ENCODE data around the gene TMEM80.

The TMEM80 gene

GRCh38 chr11:699116-699508 is 3.5 kb downstream of the TMEM80 start:
- ATAC-seq (ENCODE audit: insufficient read depth, low read depth): no peak

GRCh38 chr11:699753-700152 is 4.1 kb downstream of the TMEM80 start:
- peaks cover 27% of the 10 kb centered on the region for H3K36me3 ChIP-seq (ENCODE audit: insufficient read depth, low read length)
- no peak overlapping the region; the same call in 1 of the 2 replicates for H3K27ac ChIP-seq (ENCODE audit: low read length)
- no peak overlapping the region for H3K9ac ChIP-seq (ENCODE audit: low read depth, low read length)
- peaks cover 13% of the 10 kb centered on the region for H3K4me1 ChIP-seq (ENCODE audit: insufficient read depth, low read length)
- DNase-seq (no peak), ATAC-seq (ENCODE audit: insufficient read depth, low read depth) (no peak)
- no peaks in the 10 kb centered on the region for H3K27me3 ChIP-seq (ENCODE audit: insufficient read depth, low read length, poor library complexity)
- TF ChIP-seq EZH2 (IDR thresholded peaks at IDR 0.05; ENCODE audit: borderline replicate concordance, low read depth, low read length, severe bottlenecking) (no peak), CTCF (IDR thresholded peaks at IDR 0.05; ENCODE audit: borderline replicate concordance, extremely low read depth, low read length, poor library complexity, severe bottlenecking) (no peak)
- peaks cover 8% of the 10 kb centered on the region for H4K20me1 ChIP-seq (ENCODE audit: insufficient read depth, low read length)
- H3K79me2 ChIP-seq (ENCODE audit: insufficient read depth, low read length): peaks cover 33% of the 10 kb centered on the region
- H2AFZ ChIP-seq (ENCODE audit: low read depth, low read length): no peak overlapping the region
- H3K4me3 ChIP-seq (ENCODE audit: low read depth in 1 of 2, low read length in 2 of 2): no peak overlapping the region
- H3K9me3 ChIP-seq (ENCODE audit: insufficient read depth, low read length, severe bottlenecking): no peaks in the 10 kb centered on the region
- H3K4me2 ChIP-seq (ENCODE audit: insufficient read depth, low read length): no peak overlapping the region

More at GRCh38 chr11:699116-699508, 3.5 kb downstream of the TMEM80 start:
- Histone ChIP-seq H3K4me2 (ENCODE audit: insufficient read depth, low read length) (no peak overlapping the region), H4K20me1 (ENCODE audit: insufficient read depth, low read length) (peaks cover 5% of the 10 kb centered on the region; the same call in 1 of the 2 replicates), H3K9me3 (ENCODE audit: insufficient read depth, low read length, severe bottlenecking) (no peaks in the 10 kb centered on the region), H3K9ac (ENCODE audit: low read depth, low read length) (no peak overlapping the region), H3K27ac (ENCODE audit: low read length) (no peak overlapping the region), H2AFZ (ENCODE audit: low read depth, low read length) (no peak overlapping the region), H3K79me2 (ENCODE audit: insufficient read depth, low read length) (peaks cover 39% of the 10 kb centered on the region), H3K4me1 (ENCODE audit: insufficient read depth, low read length) (peaks cover 18% of the 10 kb centered on the region), H3K36me3 (ENCODE audit: insufficient read depth, low read length) (peaks cover 21% of the 10 kb centered on the region), H3K4me3 (ENCODE audit: low read depth in 1 of 2, low read length in 2 of 2) (no peak overlapping the region), H3K27me3 (ENCODE audit: insufficient read depth, low read length, poor library complexity) (no peaks in the 10 kb centered on the region)
- no peak for TF ChIP-seq CTCF (IDR thresholded peaks at IDR 0.05; ENCODE audit: borderline replicate concordance, extremely low read depth, low read length, poor library complexity, severe bottlenecking)
- TF ChIP-seq EZH2 (IDR thresholded peaks at IDR 0.05; ENCODE audit: borderline replicate concordance, low read depth, low read length, severe bottlenecking): no peak
- DNase-seq: no peak

GRCh38 chr11:701741-702461 is 6.3 kb downstream of the TMEM80 start:
- Histone ChIP-seq H3K79me2 (ENCODE audit: insufficient read depth, low read length) (peaks cover 21% of the 10 kb centered on the region), H2AFZ (ENCODE audit: low read depth, low read length) (no peak overlapping the region), H3K4me2 (ENCODE audit: insufficient read depth, low read length) (no peak overlapping the region), H3K4me3 (ENCODE audit: low read depth in 1 of 2, low read length in 2 of 2) (no peak overlapping the region), H4K20me1 (ENCODE audit: insufficient read depth, low read length) (peaks cover 9% of the 10 kb centered on the region), H3K9ac (ENCODE audit: low read depth, low read length) (no peak overlapping the region), H3K27me3 (ENCODE audit: insufficient read depth, low read length, poor library complexity) (no peaks in the 10 kb centered on the region), H3K36me3 (ENCODE audit: insufficient read depth, low read length) (peaks cover 28% of the 10 kb centered on the region), H3K9me3 (ENCODE audit: insufficient read depth, low read length, severe bottlenecking) (no peaks in the 10 kb centered on the region), H3K4me1 (ENCODE audit: insufficient read depth, low read length) (peaks cover 4% of the 10 kb centered on the region), H3K27ac (ENCODE audit: low read length) (no peak overlapping the region)
- no peak for DNase-seq
- TF ChIP-seq EZH2 (IDR thresholded peaks at IDR 0.05; ENCODE audit: borderline replicate concordance, low read depth, low read length, severe bottlenecking) (no peak), CTCF (IDR thresholded peaks at IDR 0.05; ENCODE audit: borderline replicate concordance, extremely low read depth, low read length, poor library complexity, severe bottlenecking) (no peak)
- no peak for ATAC-seq (ENCODE audit: insufficient read depth, low read depth)
